IPS-11a (cell line): ENCODE measurements around the gene SACS.
"Not testable (repeated sequence)": the region's sequence is repeated elsewhere in the genome, so short reads cannot be mapped to it uniquely, and the experiment has no call there.

Experiments
- H3K4me3 ChIP-seq: one replicate; pipeline ENCODE4 v1.5.1; 2013; ENCODE audit warnings: low read depth, low read length, control low read depth

SACS gene

DNA sequence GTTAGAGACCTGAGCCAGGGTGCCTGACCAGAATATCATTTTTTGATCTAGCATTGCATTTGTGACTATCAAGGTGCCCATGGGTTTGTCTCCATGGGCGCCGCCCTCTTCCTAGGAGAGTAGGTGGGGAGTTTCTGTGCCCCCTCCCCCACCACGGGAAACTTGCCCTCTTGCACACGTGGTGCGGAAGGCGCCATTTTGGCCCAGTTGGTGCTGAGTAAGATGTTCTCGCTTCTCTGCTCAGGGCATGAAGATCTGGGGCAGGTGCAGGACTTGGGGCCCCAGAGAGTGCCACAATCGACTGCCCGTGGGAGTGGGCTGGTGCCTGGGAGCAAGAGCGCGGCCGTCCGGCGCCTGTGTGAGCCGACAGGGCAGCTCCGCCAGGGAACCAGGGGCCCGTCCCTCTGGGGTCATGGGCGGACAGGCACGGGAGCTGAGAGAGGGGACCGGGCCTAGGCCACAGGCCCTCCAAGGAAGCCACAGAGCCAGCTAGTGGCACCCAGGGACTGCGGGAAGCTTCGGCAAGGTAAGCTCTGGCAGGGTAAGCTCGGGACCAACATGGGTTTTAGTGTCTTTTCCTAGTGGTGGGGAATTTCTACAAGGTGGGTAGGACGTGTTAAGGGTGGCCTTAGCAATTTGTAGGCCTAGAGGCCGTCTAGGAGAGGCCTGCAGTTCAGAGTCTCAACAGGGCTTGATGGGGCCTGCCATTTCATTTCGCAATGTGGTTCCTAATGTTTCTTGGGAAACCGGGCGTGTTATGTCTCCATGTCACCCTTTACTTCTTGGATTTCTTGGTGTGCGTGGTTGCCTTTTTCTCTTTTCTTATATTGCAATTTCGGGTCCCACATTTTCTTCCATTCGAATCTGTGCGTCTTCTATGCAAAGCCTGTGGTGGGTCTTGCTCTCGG, 14.5 kb downstream of the SACS start:
- no peak overlapping the region for H3K4me3 ChIP-seq

DNA sequence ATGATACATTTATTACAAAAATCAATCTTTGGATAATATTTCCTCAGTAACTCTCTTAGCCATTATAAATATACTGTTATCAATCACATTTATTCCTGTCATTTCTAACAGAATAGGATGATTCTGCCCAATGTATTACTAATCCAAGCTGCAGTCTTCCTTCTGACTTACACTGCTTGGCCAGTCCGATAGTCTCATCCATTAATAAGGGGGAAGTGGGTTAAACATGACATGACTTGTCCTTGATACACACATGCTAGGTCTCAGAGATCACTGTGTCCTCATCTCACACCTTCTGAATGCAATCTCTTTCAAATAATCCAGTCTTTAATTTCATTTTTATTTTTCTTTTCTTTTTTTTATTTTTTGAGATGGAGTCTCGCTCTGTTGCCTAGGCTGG, 18.8 kb downstream of the SACS start:
- H3K4me3 ChIP-seq = no peak overlapping the region

DNA sequence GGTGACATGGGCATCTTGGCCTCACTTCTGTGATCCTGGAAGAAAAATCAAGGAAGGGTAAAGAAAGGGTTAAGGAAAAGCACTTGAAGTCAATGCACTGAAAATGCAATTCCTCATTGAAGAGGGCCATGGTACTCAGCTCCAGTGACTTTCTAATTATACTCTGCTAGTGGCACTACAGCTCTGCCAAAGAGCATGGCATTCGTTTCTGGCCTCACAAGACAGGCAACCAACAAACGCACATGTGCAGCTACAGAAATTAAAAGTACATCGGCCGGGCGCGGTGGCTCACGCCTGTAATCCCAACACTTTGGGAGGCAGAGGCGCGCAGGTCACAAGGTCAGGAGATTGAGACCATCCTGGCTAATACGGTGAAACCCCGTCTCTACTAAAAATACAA, 21.8 kb downstream of the SACS start:
- H3K4me3 ChIP-seq = no peak overlapping the region

- H3K4me3 ChIP-seq = no peak overlapping the region
These were observed 22.3 kb downstream of the SACS start for GRCh38 chr13:23411220-23411619.

- H3K4me3 ChIP-seq = no peak overlapping the region
These were observed 25.5 kb downstream of the SACS start for GRCh38 chr13:23408026-23408425.

- H3K4me3 ChIP-seq = not testable (repeated sequence)
These were observed 32.3 kb downstream of the SACS start for GRCh38 chr13:23401156-23401555.

DNA sequence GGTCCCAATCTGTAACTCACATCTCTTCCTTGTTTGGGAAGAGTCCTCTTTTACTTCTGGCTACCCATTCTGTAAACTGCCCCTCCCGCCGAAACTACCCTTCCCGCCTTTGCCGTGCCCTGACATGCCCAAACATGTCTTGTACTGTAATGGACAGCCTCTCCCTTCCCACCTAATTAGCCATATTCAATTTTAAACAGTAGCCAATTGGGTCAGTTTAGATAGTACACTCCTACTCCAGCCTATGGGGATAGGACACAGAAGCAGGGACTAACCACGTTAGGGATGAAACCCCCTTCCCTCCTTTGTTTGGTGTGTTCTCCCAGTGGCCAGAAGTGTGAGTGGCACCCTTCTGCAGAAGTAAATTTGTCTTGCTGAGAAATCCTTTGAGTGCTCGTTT, 34.2 kb downstream of the SACS start:
- H3K4me3 ChIP-seq = no peak overlapping the region

DNA sequence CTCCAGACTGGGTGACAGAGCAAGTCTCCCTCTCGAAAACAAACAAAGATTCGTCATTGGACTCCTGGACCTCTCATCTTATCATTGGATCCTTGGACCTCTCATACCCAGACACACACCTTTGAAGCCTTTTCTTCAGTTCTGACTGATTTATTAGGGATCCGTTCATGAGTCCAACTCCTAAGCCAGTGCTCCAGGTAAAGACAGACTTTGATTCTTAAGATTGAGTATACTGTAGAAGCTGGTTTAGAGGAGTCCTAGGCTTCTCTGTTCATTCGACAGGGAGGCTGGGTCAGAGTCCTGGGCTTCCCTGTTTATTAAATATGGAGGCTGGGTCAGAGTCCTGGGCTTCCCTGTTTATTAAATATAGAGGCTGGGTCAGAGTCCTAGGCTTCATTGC, 38.7 kb downstream of the SACS start:
- H3K4me3 ChIP-seq = no peak overlapping the region

- no peak overlapping the region for H3K4me3 ChIP-seq
These were observed 40.4 kb downstream of the SACS start for GRCh38 chr13:23392925-23393645.

GRCh38 chr13:23392313-23392712, 41.2 kb downstream of the SACS start:
- no peak overlapping the region for H3K4me3 ChIP-seq

GRCh38 chr13:23391752-23392151, 41.8 kb downstream of the SACS start:
- H3K4me3 ChIP-seq = no peak overlapping the region

DNA sequence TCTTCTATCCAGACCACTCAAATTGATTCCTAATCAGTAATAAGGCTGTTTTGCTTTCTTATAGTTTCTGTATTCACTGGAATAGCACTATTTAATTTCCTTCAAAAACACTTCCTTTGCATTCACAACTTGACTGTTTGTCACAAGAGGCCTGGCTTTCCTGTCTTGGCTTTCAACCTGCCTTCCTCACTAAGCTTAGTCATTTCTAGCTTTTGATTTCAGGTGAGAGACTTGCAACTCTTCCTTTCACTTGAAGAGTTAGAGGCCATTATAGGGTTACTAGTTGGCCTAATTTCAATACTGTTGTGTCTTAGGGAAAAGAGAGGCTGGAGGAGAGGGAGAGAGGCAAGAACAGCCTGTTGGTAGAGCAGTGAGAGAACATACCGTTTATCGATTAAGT, 47.0 kb downstream of the SACS start:
- H3K4me3 ChIP-seq = no peak overlapping the region

- no peak overlapping the region for H3K4me3 ChIP-seq
These were observed 47.6 kb downstream of the SACS start for GRCh38 chr13:23385931-23386330.

GRCh38 chr13:23384111-23384510, 49.4 kb downstream of the SACS start:
- no peak overlapping the region for H3K4me3 ChIP-seq

GRCh38 chr13:23383151-23383550, 50.4 kb downstream of the SACS start:
- H3K4me3 ChIP-seq = no peak overlapping the region

GRCh38 chr13:23381866-23382265, 51.6 kb downstream of the SACS start:
- no peak overlapping the region for H3K4me3 ChIP-seq

- H3K4me3 ChIP-seq = no peak overlapping the region
These were observed 53.0 kb downstream of the SACS start for GRCh38 chr13:23380534-23380933.

DNA sequence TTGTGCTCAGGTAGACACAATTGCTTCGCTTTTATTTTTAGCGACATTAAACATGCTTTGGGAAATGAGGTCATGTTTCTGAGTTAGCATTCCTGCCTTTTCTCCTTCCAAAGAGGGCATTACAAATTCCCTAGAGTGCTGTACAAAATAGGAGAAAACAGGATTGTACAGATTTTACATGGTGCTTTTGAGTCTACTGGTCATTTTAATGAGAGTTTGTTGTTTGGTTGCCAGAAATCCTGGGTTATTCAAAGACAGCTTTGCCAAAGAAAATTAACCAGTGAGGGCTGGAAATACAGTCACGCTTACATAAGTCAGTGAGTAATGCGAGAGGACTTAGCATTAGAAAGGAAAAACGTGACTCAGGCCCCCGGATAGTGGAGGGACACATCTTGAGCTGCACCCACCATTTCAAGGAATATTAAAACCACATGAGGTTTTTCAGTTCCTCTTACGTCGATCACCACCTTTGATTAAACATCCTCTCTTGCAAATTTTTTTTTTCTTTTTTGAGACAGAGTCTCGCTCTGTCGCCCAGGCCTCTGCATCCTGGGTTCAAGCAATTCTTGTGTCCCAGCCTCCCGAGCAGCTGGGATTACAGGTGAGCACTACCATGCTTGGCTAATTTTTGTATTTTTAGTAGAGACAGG, 55.4 kb downstream of the SACS start:
- H3K4me3 ChIP-seq = no peak overlapping the region

DNA sequence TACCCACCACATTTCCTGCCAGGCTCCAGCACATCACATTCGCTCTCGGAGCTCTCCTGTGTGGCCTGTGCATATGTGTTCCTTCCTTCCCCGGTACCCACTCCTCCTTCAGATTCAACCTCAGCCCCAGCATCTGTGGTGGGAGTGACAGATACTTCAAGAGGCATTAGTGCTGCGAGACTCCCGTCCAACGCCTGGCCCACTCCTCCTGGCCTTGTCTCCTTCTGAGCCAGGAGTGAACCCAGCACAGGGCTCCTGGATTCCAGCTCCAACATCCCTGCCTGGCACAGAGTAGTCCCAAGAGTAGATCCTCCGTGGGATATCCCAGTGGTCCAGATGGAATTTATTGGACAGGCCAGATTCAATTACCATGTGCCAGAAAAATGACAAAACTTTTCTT, 55.9 kb downstream of the SACS start:
- no peak overlapping the region for H3K4me3 ChIP-seq

- peak overlapping the region; percentile 85 for H3K4me3 ChIP-seq
These were observed 58.2 kb downstream of the SACS start for GRCh38 chr13:23375001-23375971.
